HG03159 (cell line): Measurements from ENCODE around the gene ACSF3.
"Not testable (repeated sequence)": the region's sequence is repeated elsewhere in the genome, so short reads cannot be mapped to it uniquely, and the experiment has no call there.

Experiments used
- ATAC-seq: cut with Tn5 transposase; IDR thresholded peaks from one replicate; pipeline ENCODE4 v1.9.1; 2021; ENCODE audit warnings: mild to moderate bottlenecking, moderate library complexity; ENCODE audit not compliant: unreplicated experiment

ACSF3 gene

GRCh38 chr16:89071686-89072547, 21.7 kb upstream of the ACSF3 start:
- no peak for ATAC-seq

GRCh38 chr16:89072548-89073130, 21.0 kb upstream of the ACSF3 start:
- no peak for ATAC-seq

GRCh38 chr16:89073346-89074071, 20.1 kb upstream of the ACSF3 start:
- ATAC-seq, result no peak

- not testable (repeated sequence) for ATAC-seq
These were observed 19.5 kb upstream of the ACSF3 start for GRCh38 chr16:89074072-89074674.

- no peak for ATAC-seq
These were observed 18.6 kb upstream of the ACSF3 start for GRCh38 chr16:89074803-89075688.

- no peak for ATAC-seq
These were observed 17.5 kb upstream of the ACSF3 start for GRCh38 chr16:89076159-89076558.

- ATAC-seq, result no peak
These were observed 16.6 kb upstream of the ACSF3 start for GRCh38 chr16:89077076-89077475.

- no peak for ATAC-seq
These were observed 15.5 kb upstream of the ACSF3 start for GRCh38 chr16:89078172-89078571.

GRCh38 chr16:89079434-89079980, 14.1 kb upstream of the ACSF3 start:
- no peak for ATAC-seq

- no peak for ATAC-seq
These were observed 13.3 kb upstream of the ACSF3 start for GRCh38 chr16:89080196-89080853.

- no peak for ATAC-seq
These were observed 12.1 kb upstream of the ACSF3 start for GRCh38 chr16:89081556-89081955.

- no peak for ATAC-seq
These were observed 9.2 kb upstream of the ACSF3 start for GRCh38 chr16:89084411-89084810.

- ATAC-seq, result no peak
These were observed 8.6 kb upstream of the ACSF3 start for GRCh38 chr16:89084814-89085612.

- ATAC-seq, result no peak
These were observed 7.9 kb upstream of the ACSF3 start for GRCh38 chr16:89085755-89086154.

- no peak for ATAC-seq
These were observed 5.6 kb upstream of the ACSF3 start for GRCh38 chr16:89087922-89088497.

GRCh38 chr16:89089120-89089519, 4.5 kb upstream of the ACSF3 start:
- no peak for ATAC-seq

GRCh38 chr16:89090182-89090630, 3.4 kb upstream of the ACSF3 start:
- no peak for ATAC-seq

GRCh38 chr16:89090669-89091426, 2.8 kb upstream of the ACSF3 start:
- no peak for ATAC-seq
